Right lobe of liver (tissue), 6 donors: ENCODE measurements around the gene PPM1F. TPM values are rescaled to one million over a fixed set of nuclear protein-coding genes. Genes with fewer than 3 reads are reported as not detected.

ENCODE experiments used
- ATAC-seq, 4 donors: fragments of 200-7000 bp; cut with Tn5 transposase; one replicate each; pipeline ENCODE4 v1.9.1; 2020; ENCODE audit warnings: mild to moderate bottlenecking in 4 of 4, moderate library complexity in 4 of 4
- DNase-seq, 3 donors: peaks; one replicate each; pipeline ENCODE4 v3.0.0-alpha.2; 2020
- H3K27ac ChIP-seq, 3 donors: fragments of 200-600 bp; one replicate each; pipeline ENCODE4 v1.8.0; 2022
- H3K27me3 ChIP-seq, 2 donors: fragments of 200-600 bp; one replicate each; pipeline ENCODE4 v1.8.0; 2022
- H3K36me3 ChIP-seq, 4 donors: fragments of 200-600 bp; sonication (generic) in 1 of 4; one replicate each; pipeline versions ENCODE4 v1.5.1 to v1.8.0; 2017 to 2022; ENCODE audit warnings: control low read depth in 1 of 4
- H3K4me1 ChIP-seq, 4 donors: fragments of 200-600 bp; sonication (generic) in 1 of 4; one replicate each; pipeline versions ENCODE4 v1.5.1 to v1.8.0; 2017 to 2022; ENCODE audit warnings: control low read depth in 1 of 4
- H3K4me3 ChIP-seq, 3 donors: fragments of 200-600 bp; one replicate each; pipeline ENCODE4 v1.8.0; 2022
- H3K9me3 ChIP-seq, 4 donors: fragments of 200-600 bp; sonication (generic) in 1 of 4; one replicate each; pipeline versions ENCODE4 v1.5.1 to v1.8.0; 2017 to 2022; ENCODE audit warnings: control low read depth in 1 of 4
- POLR2A ChIP-seq: fragments of 450-650 bp; IDR thresholded peaks from one replicate; pipeline ENCODE4 v1.6.1; 2017; ENCODE audit warnings: antibody characterized with exemption, mild to moderate bottlenecking
- WGBS: methylation state at CpG from one replicate; pipeline ENCODE4 v1.1.6; 2018; ENCODE audit warnings: low coverage, low lambda C conversion rate; ENCODE audit not compliant: insufficient coverage; ENCODE audit errors: missing lambda C conversion rate; 5-methylcytosine and 5-hydroxymethylcytosine counted together
- intact Hi-C, 2 donors: fragments of 100-400 bp; cut with DNase I; formaldehyde crosslinking; loops; one replicate each; pipeline versions ENCODE4 v1.11.2 to v1.14.1; 2022
- total RNA-seq, 6 experiments: library from RNA; depleted of rRNA in 2 of 6; stranded (reverse); fragments of >200 nt in 2 of 6; fragmentation: NEBNext Ultra II Directional in 3 of 6; extraction: Animal tissue kit (Norgen Biotek cat#: 25700) in 3 of 6; gene quantifications; one replicate each; pipeline versions ENCODE4 v1.1.0 to v1.2.4, GENCODE V29; 2016 to 2023
- TF ChIP-seq, protein P1 (sequence below), 4 donors: fragments of 200-600 bp in 3 of 4; fragments of 450-650 bp in 1 of 4; IDR thresholded peaks; one replicate each; pipeline versions ENCODE4 v1.5.1 to v1.8.0; 2016 to 2022; ENCODE audit warnings: antibody characterized with exemption in 4 of 4, mild to moderate bottlenecking in 2 of 4
- donor health status: DM: no; HTN: yes; CAD: no.
- donor health status: DM: no; HTN: no; CAD: no.
- donor health status: DM: no; HTN: no; CAD: no.
- donor health status: DM: no; HTN: yes; CAD: no.
- donor health status: DM: no; HTN: yes; CAD: no.

Gene PPM1F
- total RNA-seq, 6 experiments from 2014 or later = 5.0 to 19.4 (median 12.8) TPM

DNA sequence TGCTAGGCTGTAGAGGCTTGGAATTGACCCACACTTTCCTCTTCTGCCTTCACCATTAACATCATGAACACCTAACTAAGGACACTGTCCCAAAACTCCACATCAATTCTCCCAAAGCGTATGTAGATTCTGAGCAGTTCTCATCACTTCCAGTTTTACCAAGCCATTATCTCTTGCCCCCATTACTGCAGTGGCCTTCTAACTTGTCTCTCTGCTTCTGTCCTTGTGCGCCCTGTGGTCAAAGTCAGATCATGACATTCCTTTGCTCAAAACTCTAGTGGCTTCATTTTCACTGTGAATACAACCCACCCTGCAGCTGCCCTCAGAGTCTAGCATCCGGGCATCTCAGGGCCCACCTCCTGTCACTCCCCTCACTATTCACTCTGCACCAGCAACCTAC lies 43.0 kb upstream of the PPM1F start:
- intact Hi-C loops = no loop called here
- DNase-seq = no peak
- no peak overlapping the region for H3K27ac ChIP-seq
- no peaks in the 10 kb centered on the region for H3K9me3 ChIP-seq
- WGBS = 79% methylated on average over 3 of the region's 3 CpGs
- no peak for ATAC-seq
- H3K27me3 ChIP-seq = no peaks in the 10 kb centered on the region
- TF ChIP-seq POLR2A = no peak
- TF ChIP-seq, protein P1, sequence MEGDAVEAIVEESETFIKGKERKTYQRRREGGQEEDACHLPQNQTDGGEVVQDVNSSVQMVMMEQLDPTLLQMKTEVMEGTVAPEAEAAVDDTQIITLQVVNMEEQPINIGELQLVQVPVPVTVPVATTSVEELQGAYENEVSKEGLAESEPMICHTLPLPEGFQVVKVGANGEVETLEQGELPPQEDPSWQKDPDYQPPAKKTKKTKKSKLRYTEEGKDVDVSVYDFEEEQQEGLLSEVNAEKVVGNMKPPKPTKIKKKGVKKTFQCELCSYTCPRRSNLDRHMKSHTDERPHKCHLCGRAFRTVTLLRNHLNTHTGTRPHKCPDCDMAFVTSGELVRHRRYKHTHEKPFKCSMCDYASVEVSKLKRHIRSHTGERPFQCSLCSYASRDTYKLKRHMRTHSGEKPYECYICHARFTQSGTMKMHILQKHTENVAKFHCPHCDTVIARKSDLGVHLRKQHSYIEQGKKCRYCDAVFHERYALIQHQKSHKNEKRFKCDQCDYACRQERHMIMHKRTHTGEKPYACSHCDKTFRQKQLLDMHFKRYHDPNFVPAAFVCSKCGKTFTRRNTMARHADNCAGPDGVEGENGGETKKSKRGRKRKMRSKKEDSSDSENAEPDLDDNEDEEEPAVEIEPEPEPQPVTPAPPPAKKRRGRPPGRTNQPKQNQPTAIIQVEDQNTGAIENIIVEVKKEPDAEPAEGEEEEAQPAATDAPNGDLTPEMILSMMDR (IDR thresholded peaks at IDR 0.05) = no peak
- H3K36me3 ChIP-seq = no peaks in the 10 kb centered on the region
- no peak overlapping the region for H3K4me3 ChIP-seq
- H3K4me1 ChIP-seq = peaks cover 0 to 23% (median 9%) of the 10 kb centered on the region in 4 donors

DNA sequence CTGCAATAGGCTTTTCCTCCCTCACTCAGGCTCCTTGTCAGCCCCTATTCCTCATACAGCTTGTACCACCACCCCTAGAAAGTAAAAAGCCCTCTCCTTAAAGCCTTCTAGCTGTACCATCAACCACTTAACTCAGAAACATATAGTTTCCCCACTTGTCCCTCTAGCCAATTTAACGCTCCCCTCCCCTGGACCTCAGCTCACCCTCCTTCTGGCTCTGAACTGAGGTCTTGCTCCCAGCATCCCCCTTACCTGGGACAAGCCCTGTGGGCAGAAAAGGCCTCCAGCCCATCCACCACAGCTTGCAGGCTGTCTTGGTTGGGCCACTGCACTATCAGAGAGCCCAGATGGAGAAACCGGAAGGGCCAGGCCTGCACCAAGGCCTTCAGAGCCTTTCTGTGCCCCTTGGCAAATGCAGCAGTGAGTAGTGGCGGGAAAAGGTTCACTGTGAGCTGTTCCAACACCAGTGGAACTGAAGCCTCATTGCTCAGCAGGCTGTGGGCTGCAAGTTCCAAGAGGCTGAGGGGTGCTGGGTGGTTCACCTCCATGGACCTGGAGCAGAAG lies 42.3 kb upstream of the PPM1F start:
- no peaks in the 10 kb centered on the region for H3K9me3 ChIP-seq
- TF ChIP-seq POLR2A = no peak
- TF ChIP-seq, protein P1 (IDR thresholded peaks at IDR 0.05) = no peak
- no peaks in the 10 kb centered on the region for H3K27me3 ChIP-seq
- no peak overlapping the region for H3K4me3 ChIP-seq
- WGBS = 92% methylated on average over 3 of the region's 3 CpGs
- DNase-seq (no peak), ATAC-seq (no peak)
- H3K4me1 ChIP-seq = peaks cover 0 to 30% (median 12%) of the 10 kb centered on the region in 4 donors
- H3K36me3 ChIP-seq = no peaks in the 10 kb centered on the region
- intact Hi-C loops = no loop called here
- no peak overlapping the region for H3K27ac ChIP-seq

DNA sequence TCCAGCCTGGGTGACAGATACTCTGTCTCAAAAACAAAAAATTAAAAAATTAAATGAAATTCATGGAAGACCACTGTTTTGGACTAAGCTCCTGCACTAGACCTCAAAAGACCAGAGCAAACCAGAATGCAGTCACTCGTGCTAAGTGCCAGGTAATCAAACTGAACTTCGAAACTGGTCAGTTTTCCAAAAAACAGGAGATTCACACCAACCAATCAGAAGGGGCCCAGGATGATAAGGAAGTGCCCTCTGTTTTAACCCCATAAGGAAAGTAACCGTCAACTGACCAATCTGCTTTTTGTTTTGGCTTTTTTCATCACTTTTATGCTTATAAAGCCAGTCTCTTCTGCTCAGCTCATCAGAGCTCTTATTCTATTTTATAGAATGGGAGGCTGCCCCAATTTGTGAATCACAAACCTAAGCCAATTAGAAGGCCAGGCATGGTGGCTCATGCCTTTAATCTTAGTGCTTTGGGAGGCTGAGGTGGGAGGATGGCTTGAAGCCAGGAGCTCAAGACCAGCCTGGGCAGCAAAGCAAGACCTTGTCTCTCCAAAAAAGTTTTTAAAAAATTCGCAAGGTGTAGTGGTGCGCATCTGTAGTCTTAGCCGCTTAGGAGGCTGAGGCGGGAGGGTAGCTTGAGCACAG lies 40.1 kb upstream of the PPM1F start:
- H3K4me3 ChIP-seq = no peak overlapping the region
- ATAC-seq (peak; percentile 59 to 72 (median 68)), DNase-seq (no peak)
- no peaks in the 10 kb centered on the region for H3K36me3 ChIP-seq
- peak overlapping the region; percentile 57 to 87 (median 74) for H3K27ac ChIP-seq
- H3K4me1 ChIP-seq = peaks cover 0 to 31% (median 12%) of the 10 kb centered on the region in 4 donors
- no peaks in the 10 kb centered on the region for H3K9me3 ChIP-seq
- TF ChIP-seq, protein P1 (IDR thresholded peaks at IDR 0.05) = no peak
- TF ChIP-seq POLR2A = no peak
- 58% methylated on average over 7 of the region's 7 CpGs for WGBS
- intact Hi-C loops = no loop called here
- H3K27me3 ChIP-seq = no peaks in the 10 kb centered on the region

DNA sequence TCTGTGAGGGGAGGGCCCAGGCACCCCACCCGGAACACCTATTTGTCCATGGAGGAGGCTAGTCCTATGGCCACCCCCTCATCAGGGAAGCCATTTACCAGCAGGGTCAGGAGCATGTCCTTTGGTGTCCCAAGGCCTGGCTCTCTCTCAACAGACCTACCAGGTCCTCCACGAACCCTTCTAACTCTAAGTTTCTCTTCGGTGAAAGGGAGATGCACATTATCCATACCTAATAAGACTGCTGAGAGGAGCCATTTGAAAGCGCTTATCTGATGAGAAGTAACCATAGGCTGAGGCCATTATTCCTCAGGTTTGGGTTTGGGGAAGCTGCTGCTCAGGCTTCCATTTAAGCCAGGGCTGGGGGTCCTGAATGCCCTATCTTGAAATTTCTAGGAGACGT lies 39.1 kb upstream of the PPM1F start:
- DNase-seq (no peak), ATAC-seq (no peak)
- Histone ChIP-seq H3K4me3 (no peak overlapping the region), H3K27ac (peak overlapping the region in 2 of 3 donors; percentile 74 to 87), H3K9me3 (no peaks in the 10 kb centered on the region), H3K4me1 (peaks cover 0 to 31% (median 12%) of the 10 kb centered on the region in 4 donors), H3K27me3 (no peaks in the 10 kb centered on the region), H3K36me3 (no peaks in the 10 kb centered on the region)
- TF ChIP-seq POLR2A = no peak
- TF ChIP-seq, protein P1 (IDR thresholded peaks at IDR 0.05) = no peak
- WGBS = 77% methylated on average over 4 of the region's 5 CpGs
- intact Hi-C loops = no loop called here
